ENCODE measurements around the gene POLG. TPM values are rescaled to one million over a fixed set of nuclear protein-coding genes. Genes with fewer than 3 reads are reported as not detected.

POLG gene
- polyA plus RNA-seq, 4 donors, result 46.7 to 59.2 (median 52.4) TPM

DNA sequence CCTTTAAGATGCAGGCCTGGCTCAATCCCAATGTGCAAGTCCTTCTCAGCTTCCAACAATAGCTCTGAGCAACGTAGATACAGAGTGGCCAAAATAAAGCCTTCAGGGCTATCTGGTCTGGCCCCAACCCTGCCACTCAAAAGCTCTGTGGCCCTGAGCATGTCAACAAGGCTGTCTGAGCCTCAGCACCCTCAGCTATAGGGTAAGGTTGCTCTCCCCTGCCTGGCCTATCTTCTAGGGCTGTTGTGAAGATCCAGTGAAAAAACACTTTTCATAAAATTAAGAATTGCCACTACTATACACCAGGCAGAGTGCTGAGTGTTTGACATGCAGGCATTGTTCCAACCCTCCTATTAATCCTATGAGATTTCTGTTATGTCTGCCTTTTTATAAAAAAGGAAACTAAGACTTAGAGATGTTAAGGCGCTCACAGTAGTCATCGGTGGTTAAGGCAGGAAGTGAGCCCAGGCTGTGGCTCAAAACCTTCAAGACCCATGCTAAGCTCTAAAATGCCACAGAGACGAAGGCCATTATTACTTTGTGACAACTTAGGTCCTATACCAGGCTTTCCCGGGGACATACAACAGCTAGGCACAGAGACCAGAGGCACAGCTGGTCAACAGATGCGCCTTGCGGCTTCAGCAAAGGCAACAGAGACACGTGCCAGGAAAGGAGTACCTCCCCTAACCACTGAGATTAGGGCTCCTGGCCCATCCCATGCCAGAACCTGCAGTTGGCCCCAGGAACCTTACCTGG, 5.1 kb downstream of the POLG start:
- DNase-seq (ENCODE audit: low read depth in 4 of 4, low spot score in 2 of 4), result no peak

DNA sequence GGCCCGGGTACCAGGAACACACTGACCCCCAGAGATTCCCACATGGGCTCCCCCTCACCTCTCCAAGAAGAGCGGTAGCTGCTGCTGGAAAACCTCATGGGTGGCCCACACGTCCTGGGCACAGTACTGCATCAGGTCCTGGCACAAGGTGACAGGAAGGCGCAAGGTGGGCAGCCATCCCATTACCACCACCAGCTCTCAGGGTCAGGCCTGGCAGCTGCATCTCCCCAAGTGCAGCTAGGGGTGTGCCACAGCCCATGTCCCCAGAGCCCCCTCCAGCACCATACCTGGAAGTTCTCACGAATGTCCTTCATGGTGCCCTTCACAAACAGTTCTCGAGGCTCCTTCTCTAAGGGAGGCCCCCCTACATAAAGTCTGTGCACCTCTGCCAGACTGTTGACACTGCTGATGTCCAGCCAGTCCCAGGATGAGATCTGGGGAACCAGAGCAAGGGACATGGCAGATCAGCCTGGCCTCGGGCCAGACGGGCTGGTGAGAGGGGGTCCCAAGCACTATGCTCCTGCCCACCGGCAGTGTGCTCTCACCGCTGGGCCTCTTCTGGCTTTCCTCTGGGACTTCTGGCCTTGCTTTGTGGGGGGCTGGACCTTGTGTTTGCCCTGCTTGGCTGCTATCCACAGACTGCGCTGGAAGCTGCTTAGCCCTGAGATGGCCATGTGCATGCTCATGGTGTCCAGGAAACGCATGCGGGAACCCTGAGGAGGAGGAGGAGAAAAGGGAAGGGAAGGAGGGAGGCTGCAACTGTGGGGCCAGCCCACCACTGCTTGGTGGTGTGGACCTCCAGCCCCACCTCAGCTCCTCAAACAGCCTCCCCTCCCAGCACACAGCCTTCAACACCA, 6.0 kb downstream of the POLG start:
- DNase-seq (ENCODE audit: low read depth in 4 of 4, low spot score in 2 of 4), result no peak

DNA sequence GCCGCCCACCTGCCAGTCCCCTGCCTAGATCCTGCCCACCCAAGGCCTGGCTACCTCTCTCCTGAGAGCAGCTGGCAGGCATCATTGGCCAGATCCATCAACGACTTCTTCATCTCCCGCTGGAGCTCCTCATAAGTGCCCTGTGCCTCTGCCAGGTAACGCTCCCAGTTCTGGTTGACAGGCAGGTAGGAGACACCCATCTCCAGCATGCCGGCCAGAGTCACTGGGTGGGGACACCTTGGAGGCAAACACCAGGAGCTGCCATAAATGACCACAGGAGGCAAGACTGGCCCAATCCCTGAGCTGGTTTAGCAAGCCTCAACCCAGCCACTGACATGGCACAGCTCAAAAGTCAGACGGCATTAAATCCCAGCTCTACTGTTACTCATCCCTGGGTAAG, 7.5 kb downstream of the POLG start:
- DNase-seq (ENCODE audit: low read depth in 4 of 4, low spot score in 2 of 4), result no peak

DNA sequence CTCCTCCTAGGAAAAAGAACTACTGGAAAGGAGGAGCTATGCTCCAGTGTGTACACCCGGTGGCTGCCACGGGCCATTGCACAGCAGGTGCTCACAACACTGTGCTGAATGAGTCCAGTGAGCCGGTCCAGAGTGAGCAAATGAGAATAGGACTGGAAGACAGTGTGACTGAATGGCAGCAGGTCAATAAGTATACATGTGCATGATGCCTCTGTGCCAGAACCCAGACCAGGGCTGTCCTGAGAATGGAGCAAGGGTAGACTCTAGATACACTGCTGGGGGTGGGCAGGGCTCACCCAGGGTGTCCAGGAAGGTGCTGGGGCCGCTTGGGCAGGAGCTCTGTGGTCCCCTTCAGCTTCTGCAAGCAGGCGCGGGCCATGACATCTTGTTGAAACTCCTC, 8.3 kb downstream of the POLG start:
- no peak for DNase-seq (ENCODE audit: low read depth in 4 of 4, low spot score in 2 of 4)

DNA sequence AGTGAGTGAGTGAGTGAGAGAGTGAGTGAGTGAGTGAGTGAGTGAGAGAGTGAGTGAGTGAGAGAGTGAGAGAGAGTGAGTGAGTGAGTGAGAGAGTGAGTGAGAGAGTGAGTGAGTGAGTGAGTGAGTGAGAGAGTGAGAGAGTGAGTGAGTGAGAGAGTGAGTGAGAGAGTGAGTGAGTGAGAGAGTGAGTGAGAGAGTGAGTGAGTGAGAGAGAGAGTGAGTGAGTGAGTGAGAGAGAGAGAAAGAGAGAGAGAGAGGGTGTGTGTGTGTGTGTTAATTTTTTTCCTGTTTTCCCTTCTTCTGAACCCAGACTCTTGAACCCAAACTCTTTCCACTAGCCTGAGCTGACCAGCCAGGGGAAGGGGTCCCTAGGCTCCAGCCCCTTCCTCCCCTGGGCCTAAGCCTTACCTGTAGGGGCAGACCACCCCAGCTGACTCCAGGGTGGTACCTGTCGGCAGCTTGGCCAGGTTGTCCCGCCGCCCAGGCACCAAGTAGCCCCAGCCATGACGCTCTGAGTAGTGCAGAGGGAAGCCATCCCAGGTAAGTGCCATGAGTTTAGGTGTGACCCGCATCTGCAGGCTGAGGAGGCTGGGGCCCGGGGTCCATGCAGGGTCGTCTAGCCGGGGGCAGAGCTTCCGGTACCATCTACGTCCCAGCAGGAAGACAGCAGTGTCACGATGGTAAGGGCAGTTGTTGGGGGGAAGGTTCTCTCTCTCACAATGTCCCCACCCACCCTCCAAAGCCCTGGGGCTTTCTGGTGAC, 9.4 kb downstream of the POLG start:
- DNase-seq (ENCODE audit: low read depth in 4 of 4, low spot score in 2 of 4), result no peak

DNA sequence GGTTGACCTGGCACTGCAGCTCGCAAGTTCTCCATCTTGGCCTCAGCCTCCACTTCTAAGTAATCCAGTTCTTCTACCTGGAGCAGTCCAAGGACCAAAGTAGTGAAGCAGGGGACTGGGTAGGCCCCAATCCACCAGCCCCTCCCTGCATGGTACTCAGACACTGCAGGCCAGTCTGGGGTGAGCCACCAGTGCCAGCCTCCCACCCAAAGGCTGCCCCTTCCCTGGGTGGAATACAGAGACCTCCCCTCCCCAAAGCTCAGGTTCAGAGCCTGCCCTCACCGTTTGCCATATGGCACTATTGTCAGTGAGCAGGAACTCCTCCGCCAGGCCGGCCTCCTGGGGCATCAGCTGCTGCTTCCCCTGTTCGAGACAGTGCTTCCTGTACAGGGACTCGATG, 10.8 kb downstream of the POLG start:
- no peak for DNase-seq (ENCODE audit: low read depth in 4 of 4, low spot score in 2 of 4)

DNA sequence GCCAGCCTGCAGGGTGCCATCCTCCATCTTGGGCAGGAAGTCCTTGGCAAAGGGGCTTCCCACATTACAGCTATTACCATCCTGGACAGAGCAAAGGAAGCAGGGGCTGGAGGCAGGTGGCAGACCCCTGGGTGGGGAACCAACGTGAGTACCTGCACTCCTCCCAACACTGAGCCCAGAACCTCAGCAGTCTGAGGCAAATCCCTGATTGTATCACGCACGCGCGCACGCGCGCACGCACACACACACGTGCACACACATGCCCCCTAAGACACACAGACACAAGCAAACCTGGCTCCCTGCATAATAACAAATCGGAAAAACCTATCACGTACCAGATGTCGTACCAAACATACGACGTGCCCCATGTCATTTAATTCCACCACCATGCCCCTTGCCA, 11.8 kb downstream of the POLG start:
- DNase-seq (ENCODE audit: low read depth in 4 of 4, low spot score in 2 of 4), result no peak

DNA sequence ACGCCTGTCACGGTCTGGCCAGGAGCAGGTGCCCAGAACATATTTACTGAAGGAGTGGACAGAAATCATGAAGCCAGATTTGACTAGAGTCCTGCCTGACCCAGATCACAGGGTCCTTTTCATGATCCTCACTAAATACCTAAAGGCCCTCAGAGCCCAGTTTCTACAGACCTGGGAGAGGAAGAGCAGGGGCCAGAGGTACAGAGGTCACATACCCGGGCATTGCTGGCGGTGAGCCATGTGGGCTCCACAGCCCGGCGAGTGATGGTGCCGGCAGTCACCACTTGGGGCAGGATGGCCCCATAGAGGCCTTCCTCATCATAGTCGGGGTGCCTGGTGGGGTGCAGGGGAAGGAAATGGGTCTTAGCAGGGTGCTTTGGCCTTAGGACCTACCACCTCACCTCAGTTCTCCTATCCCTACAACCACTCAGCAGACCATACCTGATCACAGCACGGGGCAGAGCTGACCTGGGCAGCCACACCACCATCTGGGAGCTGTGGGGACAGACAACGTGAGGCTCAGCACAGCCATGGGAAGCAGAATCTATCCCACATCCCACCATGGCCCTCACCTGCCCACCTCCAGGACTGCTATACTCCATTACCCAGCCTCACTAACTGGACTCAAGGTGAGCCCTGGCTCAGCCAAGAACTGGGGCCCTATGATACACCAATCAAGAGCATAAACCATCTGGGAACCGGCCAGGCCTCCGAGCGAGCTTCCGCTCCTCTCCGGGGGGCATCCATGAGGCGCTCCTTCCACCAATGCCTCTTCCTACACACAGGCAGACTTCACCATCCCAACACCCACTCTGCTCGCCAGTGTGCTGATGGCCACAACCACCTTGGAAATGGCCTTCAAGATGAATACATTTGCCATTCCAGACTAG, 12.9 kb downstream of the POLG start:
- DNase-seq (ENCODE audit: low read depth in 4 of 4, low spot score in 2 of 4), result no peak

DNA sequence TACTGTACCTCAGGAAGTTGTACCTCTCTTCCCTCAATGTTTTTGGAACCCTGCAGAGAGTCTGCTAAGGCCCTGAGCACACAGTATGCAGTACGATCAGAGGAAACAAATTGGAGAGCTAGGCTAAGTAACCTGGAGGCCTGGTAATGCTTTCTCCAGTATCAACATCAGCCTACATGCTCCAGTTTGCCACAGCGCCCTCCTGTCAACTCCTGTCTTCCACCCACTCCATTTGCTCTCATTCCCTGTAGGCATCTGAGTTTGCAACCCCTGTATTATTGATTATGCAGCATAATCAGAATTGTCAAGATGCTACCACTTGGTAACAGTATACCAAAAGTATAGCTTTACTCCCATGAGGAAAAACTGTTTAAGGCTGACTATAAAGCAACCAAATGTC, 14.4 kb downstream of the POLG start:
- no peak for DNase-seq (ENCODE audit: low read depth in 4 of 4, low spot score in 2 of 4)

DNA sequence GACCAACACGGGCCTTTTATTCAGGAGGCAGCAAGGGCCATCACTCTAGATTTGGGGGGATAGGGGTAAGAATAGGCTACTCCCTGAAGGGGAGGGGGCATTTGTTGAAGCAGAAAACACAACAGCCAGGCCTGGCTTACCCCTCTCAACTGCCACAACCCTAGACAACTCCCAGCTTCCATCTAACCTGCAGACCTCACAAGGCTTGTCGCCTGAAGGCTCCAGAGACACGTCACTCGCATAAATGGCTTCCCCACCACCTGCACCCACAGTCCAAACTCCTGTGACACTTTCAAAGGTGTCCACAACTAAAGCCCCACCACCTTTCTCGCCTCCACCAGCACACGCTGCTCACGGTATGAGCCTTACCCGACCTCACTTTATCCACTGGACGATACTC, 14.9 kb downstream of the POLG start:
- no peak for DNase-seq (ENCODE audit: low read depth in 4 of 4, low spot score in 2 of 4)

DNA sequence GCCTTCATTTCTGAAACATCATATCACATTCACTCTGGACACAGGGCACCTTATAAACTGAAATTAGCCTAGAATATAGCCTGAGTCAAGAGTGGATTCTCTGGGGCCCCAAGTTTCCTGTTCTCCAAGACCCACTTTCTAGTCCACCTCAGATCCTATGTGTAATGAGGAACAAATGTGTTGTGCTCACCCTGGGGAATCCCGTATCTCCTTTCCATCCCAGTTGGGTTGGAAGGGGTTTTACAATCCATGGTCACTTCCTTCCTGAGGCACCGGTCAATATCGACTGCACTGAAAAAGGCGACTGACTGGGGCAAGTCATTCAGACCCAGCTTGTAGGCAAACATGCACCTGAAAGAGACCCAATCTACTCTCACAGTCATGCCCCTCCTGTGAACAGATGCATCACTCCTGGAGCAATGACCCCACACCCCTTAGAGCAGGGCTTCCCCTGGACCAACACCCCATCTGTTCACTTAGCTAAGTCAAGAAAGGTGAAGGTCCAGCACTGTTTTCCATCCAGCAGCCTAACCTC, 17.4 kb downstream of the POLG start:
- no peak for DNase-seq (ENCODE audit: low read depth in 4 of 4, low spot score in 2 of 4)

DNA sequence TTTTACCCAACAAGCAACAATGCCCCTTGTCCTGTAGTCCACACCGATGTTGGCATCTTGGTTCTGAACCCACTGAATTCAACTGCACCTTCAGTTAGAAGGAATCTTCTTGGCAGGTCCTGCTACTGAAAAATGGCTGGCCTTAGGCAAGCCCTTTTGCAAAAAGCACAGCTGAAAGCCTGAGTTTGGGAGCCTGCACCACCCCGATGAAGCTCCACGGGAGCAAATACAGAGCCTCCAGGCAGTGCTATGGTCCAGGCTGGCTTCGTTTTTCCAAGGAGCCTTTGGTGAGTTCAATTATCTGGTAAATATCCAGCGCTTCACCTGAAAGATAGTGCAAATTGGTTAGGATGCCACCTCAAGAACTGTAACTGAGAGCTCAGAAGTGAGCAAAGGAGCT, 18.1 kb downstream of the POLG start:
- DNase-seq (ENCODE audit: low read depth in 4 of 4, low spot score in 2 of 4), result no peak

DNA sequence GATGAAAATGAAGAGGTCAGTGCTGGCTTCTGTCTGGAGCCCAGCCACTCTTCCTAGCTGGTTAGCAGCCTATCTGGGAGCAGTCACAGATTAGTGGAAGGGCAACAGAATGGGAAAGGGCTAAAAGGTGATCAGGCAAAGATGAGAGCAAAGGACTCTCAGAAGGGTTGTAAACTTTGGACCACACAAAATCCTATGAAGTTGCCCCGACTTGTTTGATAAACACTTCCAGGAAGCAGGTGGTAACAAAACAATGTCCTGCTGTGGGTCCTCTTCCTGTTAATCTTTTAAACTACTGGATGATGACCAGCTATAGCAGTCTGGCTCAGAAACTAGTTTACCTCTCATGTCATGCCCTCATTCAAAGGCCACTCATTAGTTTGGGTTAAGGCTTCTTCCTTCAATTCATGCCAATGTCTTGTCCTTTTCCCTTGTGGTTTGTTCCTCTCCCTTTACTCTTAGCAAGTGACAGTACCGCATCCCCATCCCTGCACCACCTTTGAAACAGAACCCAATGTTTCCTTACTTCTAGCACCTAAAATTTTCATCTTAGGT, 19.2 kb downstream of the POLG start:
- DNase-seq (ENCODE audit: low read depth in 4 of 4, low spot score in 2 of 4), result no peak

DNA sequence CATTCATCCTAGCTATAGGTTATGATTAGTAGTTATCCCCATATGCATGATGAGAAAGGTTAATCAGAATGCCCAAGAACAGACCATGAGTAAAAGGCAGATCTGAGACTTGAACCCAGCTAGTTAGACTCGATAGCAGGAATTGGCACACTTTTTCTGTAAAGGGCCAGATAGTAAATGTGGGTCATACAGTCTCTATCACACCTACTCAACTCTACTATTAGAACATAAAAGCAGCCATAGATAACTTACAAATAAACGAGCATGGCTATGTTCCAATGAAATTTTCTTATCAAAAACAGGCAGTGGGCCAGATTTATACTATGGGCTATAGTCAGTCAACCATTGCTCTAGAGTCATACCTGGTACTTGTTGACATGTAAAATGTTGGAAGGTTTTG, 24.6 kb downstream of the POLG start:
- DNase-seq (ENCODE audit: low read depth in 4 of 4, low spot score in 2 of 4), result no peak

DNA sequence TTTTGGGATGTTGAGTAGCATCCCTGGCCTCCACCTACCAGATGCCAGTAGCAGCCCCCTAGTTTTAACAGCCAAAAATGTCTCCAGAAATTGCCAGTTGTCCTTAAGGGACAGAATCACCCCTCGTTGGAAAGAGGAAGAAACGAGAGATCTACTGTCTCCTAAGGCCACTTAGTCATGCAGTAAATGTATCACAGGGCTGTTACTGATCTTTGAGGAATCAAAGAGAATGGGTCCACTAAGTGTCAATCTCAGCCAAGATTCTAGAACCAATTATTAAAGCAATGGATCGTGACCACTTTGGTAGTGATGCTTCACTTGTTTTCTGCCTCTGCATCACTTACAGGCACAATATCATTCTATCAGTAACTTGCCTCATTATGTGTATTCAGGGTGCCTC, 26.4 kb downstream of the POLG start:
- no peak for DNase-seq (ENCODE audit: low read depth in 4 of 4, low spot score in 2 of 4)

DNA sequence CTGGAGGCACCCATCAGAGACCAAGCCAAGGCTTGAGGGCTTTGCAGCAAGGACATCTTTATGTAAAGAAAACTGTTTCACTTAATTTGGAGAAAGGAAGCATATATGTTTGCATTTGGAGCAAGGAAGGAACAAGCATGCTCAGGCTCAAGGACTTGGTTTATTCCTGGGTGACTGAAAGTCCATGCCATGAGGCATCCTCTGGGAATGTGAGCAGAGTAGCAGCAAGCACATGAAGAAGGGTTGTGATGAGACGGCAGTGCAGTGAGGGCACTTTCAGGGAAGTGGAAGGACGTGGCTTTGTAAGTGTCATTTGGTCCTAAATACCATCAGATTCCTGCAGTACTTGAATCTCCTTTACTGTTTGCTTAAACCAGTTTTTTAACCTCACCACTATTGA, 26.8 kb downstream of the POLG start:
- no peak for DNase-seq (ENCODE audit: low read depth in 4 of 4, low spot score in 2 of 4)

DNA sequence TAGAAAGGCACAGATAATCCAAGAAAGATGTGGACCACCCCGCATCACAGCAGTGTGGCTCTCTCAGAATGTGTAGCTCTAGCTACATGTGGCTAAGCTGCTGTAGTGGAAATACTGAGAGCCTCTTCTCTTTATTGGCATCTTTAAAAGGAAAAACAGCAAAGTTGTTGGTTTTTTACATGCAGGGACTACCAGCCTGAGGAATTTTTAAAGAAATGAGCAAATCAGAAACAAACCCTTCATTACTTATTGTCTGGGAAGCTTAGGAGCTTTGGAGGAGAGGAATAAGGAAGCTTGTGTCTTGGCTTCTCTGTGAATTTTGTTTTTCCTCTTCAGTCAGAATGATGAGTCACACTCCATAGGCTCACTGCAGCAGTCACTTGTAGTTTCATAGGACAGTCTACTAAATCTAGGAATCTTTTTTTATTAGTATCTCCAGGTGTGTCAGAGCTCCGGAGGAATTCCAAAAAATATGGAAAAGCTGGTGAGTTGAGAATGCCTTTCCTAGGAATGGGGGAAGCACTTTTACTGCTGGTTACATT, 27.5 kb downstream of the POLG start:
- no peak for DNase-seq (ENCODE audit: low read depth in 4 of 4, low spot score in 2 of 4)

DNA sequence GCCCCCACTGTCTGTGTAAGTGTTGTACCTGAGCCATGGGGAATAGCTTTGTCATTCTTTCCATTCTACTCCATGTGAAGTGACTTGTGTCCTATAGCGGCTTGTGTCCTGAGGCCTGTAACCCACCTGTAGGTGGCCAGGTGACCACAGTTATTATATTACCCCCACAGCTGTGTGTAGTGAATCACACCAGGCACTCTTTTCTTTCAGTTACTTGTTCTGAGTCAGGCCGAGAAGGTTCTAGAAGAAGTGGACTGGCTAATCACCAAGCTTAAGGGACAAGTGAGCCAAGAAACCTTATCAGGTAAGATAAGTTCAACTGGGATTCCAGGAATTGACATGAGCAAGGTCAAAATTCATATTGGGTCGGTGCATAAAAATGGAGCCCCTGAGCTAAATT, 29.2 kb downstream of the POLG start:
- no peak for DNase-seq (ENCODE audit: low read depth in 4 of 4, low spot score in 2 of 4)

DNA sequence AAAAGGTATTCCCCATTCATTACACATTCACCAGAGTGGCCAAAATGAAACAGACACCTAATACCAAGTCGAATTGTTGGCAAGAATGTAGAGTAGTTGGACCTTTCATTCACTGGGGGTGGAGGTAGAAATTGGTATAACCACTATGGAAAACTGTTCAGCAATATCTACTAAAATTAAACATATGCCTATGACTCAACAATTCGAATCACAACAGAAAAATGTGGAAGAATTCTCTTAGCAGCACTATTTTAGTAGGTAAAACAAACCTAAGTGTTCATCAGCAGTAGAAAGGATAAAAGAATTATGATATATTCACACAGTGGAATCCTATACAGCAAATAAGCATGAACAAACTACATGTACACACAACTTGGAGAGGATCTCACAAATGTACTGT, 30.6 kb downstream of the POLG start:
- no peak for DNase-seq (ENCODE audit: low read depth in 4 of 4, low spot score in 2 of 4)

Measured in left renal cortex interstitium (tissue), 4 donors.